ENCODE results near the gene LTBR.

Gene LTBR

DNA sequence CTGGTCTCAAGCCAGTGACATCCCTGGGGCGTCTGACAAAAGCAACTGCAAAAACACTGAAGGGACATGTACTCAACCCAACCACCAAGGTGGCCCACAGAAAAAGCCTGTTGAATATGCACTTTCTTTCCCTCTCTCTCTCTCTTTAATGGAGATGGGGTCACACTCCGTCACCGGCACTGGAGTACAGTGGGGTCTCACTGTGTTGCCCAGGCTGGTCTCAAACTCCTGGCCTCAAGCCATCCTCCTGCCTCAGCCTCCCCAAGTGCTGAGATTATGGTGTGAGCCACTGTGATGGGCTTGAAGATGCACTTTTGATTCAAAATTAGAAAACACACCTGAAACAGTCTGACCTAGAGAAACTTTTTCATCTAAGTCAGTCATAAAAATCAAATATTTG, 53.6 kb downstream of the LTBR start:
- no peak for DNase-seq
- H3K27me3 ChIP-seq (replicated peaks; ENCODE audit: control insufficient read depth, insufficient read depth, low read length, poor library complexity, severe bottlenecking): no peaks in the 10 kb centered on the region
- no peaks in the 10 kb centered on the region for H3K36me3 ChIP-seq (ENCODE audit: control insufficient read depth, insufficient read depth, low read length)
- H3K9me3 ChIP-seq (ENCODE audit: control insufficient read depth, low read length): no peaks in the 10 kb centered on the region
- H3K4me1 ChIP-seq (ENCODE audit: control insufficient read depth, insufficient read depth, low read length, poor library complexity, severe bottlenecking): peaks cover 7% of the 10 kb centered on the region
- H3K27ac ChIP-seq (ENCODE audit: insufficient read depth, low read length, poor library complexity, severe bottlenecking): no peak overlapping the region
- no peak overlapping the region for H3K4me3 ChIP-seq (ENCODE audit: insufficient read depth, low read depth, low read length, poor library complexity, severe bottlenecking)

DNA sequence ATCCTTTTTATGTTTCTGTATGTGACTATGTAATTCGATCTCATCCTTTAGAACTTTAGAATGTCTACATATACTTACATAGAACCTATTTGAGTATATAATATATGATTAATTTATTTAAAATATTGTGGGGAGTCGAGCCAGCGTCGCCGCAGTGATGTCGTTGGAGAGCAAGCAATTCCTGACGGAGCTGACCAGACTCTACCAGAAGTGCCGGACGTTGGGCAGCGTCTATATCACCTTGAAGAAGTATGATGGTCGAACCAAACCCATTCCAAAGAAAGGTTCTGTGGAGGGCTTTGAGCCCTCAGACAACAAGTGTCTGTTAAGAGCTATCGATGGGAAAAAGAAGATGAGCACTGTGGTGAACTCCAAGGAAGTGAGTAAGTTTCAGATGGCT, 54.4 kb downstream of the LTBR start:
- H3K4me3 ChIP-seq (ENCODE audit: insufficient read depth, low read depth, low read length, poor library complexity, severe bottlenecking): no peak overlapping the region
- H3K9me3 ChIP-seq (ENCODE audit: control insufficient read depth, low read length): no peaks in the 10 kb centered on the region
- DNase-seq: no peak
- H3K27ac ChIP-seq (ENCODE audit: insufficient read depth, low read length, poor library complexity, severe bottlenecking): no peak overlapping the region
- no peaks in the 10 kb centered on the region for H3K27me3 ChIP-seq (replicated peaks; ENCODE audit: control insufficient read depth, insufficient read depth, low read length, poor library complexity, severe bottlenecking)
- peaks cover 11% of the 10 kb centered on the region for H3K4me1 ChIP-seq (ENCODE audit: control insufficient read depth, insufficient read depth, low read length, poor library complexity, severe bottlenecking)
- H3K36me3 ChIP-seq (ENCODE audit: control insufficient read depth, insufficient read depth, low read length): no peaks in the 10 kb centered on the region

DNA sequence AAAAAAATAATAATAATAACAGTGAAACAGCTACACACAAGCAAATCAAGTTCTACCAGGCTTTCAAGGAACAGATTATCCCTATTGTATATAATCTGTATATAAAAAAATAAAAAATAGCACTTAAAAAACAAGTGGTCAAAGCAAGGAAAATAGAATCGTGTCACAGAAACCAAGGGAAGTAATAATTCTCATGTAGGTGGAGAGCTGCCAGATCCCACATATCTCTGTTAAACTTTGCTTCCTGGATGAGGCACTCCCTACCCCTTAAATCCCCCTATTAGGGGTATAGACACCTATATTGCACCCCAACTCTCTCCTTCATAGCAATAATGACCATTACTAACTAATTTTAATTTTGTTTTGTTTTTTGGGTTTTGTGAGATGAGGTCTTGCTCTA, 56.4 kb downstream of the LTBR start:
- no peak for DNase-seq
- no peak overlapping the region for H3K27ac ChIP-seq (ENCODE audit: insufficient read depth, low read length, poor library complexity, severe bottlenecking)
- H3K4me3 ChIP-seq (ENCODE audit: insufficient read depth, low read depth, low read length, poor library complexity, severe bottlenecking): no peak overlapping the region
- no peaks in the 10 kb centered on the region for H3K27me3 ChIP-seq (replicated peaks; ENCODE audit: control insufficient read depth, insufficient read depth, low read length, poor library complexity, severe bottlenecking)
- H3K4me1 ChIP-seq (ENCODE audit: control insufficient read depth, insufficient read depth, low read length, poor library complexity, severe bottlenecking): peaks cover 17% of the 10 kb centered on the region
- H3K36me3 ChIP-seq (ENCODE audit: control insufficient read depth, insufficient read depth, low read length): no peaks in the 10 kb centered on the region
- no peaks in the 10 kb centered on the region for H3K9me3 ChIP-seq (ENCODE audit: control insufficient read depth, low read length)

Data from effector memory CD4-positive, alpha-beta T cell (primary cell).